GM15510 (cell line): ENCODE results near the gene ZNF768.

Experiments
- POLR2A ChIP-seq: IDR thresholded peaks from 3 replicates; pipeline ENCODE4 v1.6.1; 2011; ENCODE audit warnings: borderline replicate concordance; ENCODE audit not compliant: insufficient read length; ENCODE audit errors: extremely low read depth

Gene ZNF768

GRCh38 chr16:30526137-30526822, at the start of gene ZNF768:
Gene ZNF768, minus strand, starts transcription at chr16:30526566. Its CDS starts 153 bp downstream, at chr16:30526413.
- no peak for TF ChIP-seq POLR2A

GRCh38 chr16:30574678-30575077, 48.3 kb upstream of the ZNF768 start:
- TF ChIP-seq POLR2A: no peak

- TF ChIP-seq POLR2A: peak; percentile 58
Measured at GRCh38 chr16:30571445-30572322, 45.3 kb upstream of the ZNF768 start, which contains the start of gene ZNF688. Gene ZNF688, minus strand, starts transcription at chr16:30571714. Its CDS starts 85 bp downstream, at chr16:30571629.

DNA sequence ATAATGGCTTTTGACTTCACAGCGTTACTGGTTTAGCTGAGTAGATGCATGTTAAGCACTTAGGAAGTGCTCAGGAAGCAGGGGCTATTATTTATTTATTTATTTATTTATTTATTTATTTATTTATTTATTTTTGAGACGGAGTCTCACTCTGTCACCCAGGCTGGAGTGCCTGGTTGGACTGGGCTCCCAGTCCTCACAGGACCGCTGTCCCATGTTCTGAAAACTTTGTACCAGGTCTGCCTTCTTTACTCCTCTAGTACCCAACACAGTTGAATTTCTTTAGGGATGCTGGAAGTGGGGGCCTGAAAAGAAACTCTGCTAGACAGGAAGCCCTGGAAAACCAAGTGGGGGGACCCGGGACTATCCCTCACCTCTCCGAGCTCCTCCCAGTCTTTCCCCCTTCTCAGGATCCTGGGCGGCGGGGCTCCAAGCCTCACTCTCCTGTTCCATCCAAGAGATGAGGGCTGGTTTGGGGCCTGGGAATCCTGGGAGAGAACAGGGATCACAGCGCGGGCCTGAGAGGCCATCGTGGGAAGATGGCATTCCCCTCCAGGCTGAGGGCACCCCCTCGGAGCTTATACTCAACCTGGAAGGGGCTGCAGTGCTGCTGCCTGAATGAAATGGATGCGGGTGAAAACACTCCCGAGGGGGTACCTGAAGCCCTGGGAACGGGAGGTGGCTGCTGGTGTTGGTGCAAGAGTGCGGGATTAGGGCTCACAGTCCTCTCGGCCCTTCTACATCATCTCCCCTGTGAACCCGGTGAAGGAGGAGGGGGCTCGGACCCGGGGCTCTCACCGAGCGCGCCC, 44.5 kb upstream of the ZNF768 start:
- TF ChIP-seq POLR2A: no peak

DNA sequence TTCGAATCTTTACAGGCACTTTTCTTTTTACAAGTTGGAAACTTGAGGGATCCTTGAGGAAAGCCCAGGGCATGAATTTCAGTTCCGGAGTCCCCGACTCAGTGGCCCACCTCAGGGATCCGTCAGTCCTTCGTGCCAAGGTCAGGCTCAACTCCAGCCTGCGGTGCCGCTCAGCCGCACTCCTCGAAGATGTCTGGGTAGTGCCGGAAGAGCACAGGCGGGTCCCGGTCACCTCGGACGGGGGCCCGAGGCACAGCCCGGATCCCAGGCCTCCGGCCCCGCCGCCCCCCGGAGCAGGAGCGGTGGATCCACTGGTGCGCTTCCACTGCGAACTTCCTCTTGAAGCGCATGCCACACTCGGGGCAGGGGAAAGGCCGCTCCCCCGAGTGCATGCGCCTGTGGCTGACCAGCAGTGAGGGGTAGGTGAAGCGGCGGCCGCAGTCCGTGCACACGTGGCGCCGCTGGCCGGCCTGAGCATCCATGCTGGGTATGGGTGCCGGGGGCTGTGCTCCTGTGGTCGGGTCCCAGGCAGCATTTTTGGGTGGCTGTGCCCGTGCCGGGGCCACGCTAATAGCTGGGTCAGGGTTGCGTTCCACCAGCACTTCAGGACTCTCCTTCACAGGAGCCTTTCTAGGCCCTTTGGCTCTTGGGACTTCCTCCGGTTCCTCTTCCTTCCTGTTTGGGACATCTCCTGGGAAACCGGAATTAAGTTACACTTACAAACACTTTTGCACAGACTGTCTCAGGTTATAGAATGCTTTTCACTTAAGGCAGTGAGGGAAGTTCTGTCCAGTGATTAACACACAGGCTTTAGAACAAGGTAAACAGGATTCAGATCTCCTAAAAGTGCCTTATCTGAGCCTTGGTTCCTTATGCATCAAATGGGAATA, 43.6 kb upstream of the ZNF768 start:
- no peak for TF ChIP-seq POLR2A

DNA sequence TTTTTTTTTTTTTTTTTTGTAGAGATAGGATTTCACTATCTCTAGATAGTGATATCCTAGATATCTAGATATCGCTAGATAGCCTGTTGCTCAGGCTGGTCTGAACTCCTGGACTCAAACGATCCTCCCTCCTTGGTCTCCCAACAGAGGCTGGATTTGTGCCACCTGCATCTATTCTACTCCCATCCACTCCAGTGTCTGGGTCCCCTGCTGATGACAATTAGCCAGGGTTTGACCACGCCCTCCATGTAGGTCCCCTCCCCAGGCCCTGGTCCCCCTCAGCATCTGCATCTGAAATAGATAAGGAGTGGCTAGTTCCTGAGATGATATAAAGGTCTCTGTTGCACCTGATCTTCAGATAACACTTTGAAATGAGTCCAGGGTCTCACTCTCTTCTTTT, 42.9 kb upstream of the ZNF768 start:
- no peak for TF ChIP-seq POLR2A

DNA sequence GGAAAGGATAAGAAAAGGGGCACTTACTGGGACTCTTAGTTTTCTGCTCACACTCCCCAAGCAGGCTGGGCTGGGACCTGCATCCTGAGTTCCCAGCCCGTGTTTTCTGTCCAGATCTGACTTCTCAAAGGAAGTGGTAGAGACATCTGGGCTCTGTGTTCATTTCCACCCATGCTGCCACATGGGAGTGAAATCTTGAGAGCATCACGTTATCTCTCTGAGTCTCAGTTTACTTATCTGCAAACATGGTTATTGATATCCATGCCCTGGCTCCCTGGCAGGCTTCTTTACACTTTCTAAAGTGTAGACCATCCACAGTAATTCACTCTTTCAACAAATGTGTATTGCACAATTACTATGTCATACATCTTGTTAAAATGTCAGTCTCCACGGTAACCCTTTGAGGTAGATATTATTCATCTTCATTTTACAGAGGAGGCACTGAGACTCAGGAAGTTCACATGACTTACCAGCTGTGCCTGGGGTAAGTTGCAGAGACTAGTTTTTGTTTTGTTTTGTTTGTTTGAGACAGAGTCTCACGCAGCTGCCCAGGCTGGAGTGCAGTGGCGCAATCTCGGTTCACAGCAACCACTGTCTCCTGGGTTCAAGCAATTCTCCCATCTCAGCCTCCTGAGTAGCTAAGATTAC, 41.7 kb upstream of the ZNF768 start:
- TF ChIP-seq POLR2A: no peak

DNA sequence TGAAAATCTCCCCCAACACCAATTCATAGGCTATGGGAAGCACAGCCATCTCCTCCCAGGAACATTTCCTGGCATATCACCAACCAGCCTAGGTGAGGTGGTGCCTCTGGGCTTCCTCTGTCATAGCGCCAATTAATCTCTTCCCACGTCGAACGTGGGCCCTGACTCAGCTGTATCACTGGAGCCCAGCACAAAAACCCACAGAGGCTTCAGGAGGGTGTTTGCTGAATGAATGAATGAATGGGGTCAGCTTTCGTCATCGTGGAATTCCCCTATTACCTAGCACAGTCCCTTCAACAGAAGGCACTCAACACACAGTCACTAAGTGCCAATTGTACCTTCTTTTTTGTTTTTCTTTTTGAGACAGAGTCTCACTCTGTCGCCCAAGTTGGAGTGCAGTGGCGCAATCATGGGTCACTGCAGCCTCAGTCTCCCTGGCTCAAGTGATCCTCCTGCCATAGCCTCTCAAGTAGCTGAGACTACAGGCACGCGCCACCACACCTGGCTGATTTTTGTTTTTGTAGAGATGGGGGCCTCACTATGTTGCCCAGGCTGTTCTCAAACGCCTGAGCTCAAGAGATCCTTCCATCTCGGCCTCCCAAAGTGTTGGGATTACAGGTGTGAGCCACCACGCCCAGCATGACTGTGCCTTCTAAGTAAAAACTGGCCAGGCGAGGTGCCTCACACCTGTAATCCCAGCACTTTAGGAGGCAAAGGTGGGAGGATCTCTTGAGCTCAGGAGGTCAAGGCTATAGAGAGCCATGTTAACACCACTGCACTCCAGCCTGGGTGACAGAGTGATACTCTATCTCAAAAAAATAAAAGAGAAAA, 41.0 kb upstream of the ZNF768 start:
- TF ChIP-seq POLR2A: no peak

- no peak for TF ChIP-seq POLR2A
Measured at GRCh38 chr16:30566531-30566930, 40.2 kb upstream of the ZNF768 start.

GRCh38 chr16:30565984-30566383, 39.6 kb upstream of the ZNF768 start:
- no peak for TF ChIP-seq POLR2A

DNA sequence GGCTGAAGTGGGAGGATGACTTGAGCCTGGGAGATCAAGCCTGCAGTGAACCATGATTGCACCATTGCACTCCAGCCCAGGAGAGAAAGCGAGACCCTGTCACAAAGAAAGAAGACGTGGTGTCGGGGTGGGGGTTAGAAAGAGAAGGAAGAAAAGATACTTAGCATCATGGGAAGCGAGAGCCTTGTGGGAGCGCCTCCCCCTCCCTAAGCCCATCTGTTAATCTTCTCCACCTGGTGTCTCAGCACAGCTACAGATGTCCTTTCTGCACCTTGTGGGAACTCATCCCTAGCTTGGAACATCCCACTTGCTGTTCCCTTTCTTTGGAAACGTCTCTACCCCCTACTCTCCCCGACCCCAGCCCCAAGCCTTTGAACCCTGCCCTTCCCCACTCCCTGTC, 39.2 kb upstream of the ZNF768 start:
- no peak for TF ChIP-seq POLR2A

DNA sequence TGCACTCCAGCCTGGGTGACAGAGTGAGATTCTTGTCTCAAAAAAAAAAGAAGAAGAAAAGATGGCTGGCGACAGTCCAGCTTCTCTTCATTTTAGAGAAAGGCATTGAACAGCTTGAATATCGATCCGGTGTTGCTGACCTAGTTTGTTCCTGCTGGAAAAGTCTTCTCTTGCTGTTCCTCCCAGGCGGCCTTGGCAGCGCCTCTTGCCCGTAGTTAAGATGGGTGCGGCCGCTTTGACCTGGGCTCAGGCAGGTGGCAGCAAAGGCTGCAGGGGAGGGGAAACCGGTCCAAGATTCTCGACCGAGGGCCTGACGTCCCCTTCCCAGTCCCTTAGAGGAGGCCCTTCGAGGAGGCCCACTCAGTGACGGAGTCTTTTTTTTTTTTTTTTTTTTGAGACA, 35.7 kb upstream of the ZNF768 start:
- TF ChIP-seq POLR2A: no peak
